ENCODE results near the gene SCUBE1. TPM values are rescaled to one million over a fixed set of nuclear protein-coding genes. Genes with fewer than 3 reads are reported as not detected.

Gene SCUBE1
- total RNA-seq, 1 experiment from 2014 or later: 3.9 TPM

DNA sequence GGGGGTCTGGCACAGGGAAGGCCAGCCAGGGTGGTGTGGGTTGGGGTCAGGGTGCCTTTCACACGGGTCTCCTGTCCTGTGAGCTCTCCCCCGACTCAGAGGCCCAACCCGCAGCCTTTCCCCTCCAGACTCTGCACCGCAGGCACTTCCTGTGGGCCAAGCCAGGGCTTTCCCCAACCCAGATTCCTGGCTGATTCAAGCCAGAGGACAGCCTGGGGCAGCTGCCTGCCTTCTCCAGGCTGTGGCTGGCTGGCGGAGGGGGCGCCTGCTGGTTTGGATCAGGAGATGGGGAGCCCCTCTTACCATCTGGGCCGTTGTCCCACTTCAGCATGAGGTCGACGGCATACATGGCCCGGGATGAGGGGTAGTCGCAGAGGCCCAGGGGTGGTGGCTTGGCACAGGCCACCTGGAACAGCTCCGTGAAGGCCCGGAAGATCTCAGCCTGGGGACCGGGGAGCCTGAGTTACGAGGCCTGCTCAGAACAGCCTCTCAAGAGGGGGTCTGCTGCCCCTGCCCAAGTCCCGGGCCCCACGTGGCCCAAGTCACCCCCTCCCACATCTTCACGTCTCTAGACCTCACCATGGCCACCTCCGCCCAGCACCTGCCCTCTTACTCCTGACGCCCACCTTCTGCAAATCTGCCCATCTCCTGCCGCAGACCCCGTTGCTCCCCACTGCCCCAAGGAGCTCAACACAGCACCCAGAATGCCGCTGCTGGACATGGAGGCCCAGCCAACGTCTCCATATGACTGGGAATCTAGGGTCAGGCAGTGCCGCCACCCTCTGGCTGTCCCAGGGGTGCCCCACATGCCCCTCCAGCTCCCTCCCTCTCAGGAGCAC, 174.5 kb downstream of the SCUBE1 start (continued):
- TF ChIP-seq ZBTB33 (IDR thresholded peaks at IDR 0.05; ENCODE audit: extremely low read depth, insufficient replicate concordance, low read length) (no peak), POLR2A (IDR thresholded peaks at IDR 0.05; ENCODE audit: borderline replicate concordance, extremely low read depth, insufficient read depth, insufficient read length) (no peak), CBX3 (IDR thresholded peaks at IDR 0.05; ENCODE audit: low read depth) (no peak), CTCF (IDR thresholded peaks at IDR 0.05 in 2 of 3, conservative IDR thresholded peaks at IDR 0.05 in 1 of 3; ENCODE audit: borderline replicate concordance in 1 of 3, insufficient read depth in 1 of 3, low read depth in 2 of 3, low read length in 2 of 3) (no peak)
- TF ChIP-seq, protein P1, sequence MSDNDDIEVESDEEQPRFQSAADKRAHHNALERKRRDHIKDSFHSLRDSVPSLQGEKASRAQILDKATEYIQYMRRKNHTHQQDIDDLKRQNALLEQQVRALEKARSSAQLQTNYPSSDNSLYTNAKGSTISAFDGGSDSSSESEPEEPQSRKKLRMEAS (IDR thresholded peaks at IDR 0.05): no peak

DNA sequence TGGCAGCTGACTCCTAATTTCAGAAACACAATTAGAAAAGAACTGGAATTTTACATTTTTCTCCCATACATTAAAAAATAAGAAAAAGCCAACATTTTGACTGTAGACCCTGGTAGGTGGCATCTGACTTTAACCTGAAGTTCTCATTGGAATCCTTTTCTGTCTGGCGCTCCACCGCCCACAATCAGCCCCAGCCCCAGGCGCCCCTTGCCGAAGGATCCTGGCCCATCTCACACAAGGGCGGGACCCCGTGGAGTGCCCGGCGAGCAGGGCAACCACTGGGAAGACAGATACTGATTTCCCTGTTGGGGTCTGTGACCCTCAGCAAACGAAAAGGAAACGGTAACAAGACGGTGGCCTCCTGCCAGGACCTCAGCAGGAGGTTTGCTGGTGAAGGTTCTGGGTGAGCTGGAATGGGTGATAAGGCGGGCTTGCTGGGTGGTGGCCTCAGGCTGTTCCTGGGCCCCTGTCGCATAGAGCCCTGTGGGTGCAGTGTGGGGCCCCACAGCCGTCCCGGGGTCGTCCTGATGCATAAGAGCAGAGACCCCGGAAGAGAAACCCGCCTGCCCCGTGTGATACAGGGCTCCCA, 176.1 kb downstream of the SCUBE1 start:
- ChIA-PET POLR2A (no interaction called here), RAD21 (ENCODE audit: low non-redundant PET in 1 of 2, low total read pairs in 2 of 2, uncharacterized antibody in 2 of 2, unreplicated experiment in 2 of 2) (no interaction called here), CTCF (no interaction called here)
- H3K9me3 ChIP-seq (ENCODE audit: control insufficient read depth in 1 of 2, insufficient read depth in 1 of 2, low read depth in 1 of 2, low read length in 2 of 2): no peaks in the 10 kb centered on the region
- no peak overlapping the region for H3K4me2 ChIP-seq (ENCODE audit: low read length)
- H3K9ac ChIP-seq (ENCODE audit: low read length): no peak overlapping the region
- H3K4me3 ChIP-seq (replicated peaks in 1 of 2; ENCODE audit: low read depth in 1 of 2, low read length in 2 of 2): no peak overlapping the region
- H3K79me2 ChIP-seq (ENCODE audit: insufficient read depth, low read length): no peaks in the 10 kb centered on the region
- H3K36me3 ChIP-seq (ENCODE audit: control insufficient read depth in 1 of 2, insufficient read depth in 2 of 2, low read length in 2 of 2): peaks cover 6 to 14% of the 10 kb centered on the region in 2 experiments; a peak in 3 of 4 replicates
- H3K27ac ChIP-seq (ENCODE audit: low read depth, low read length): no peak overlapping the region
- ATAC-seq (no peak), DNase-seq (ENCODE audit: low read depth, low spot score) (no peak)
- intact Hi-C loops (cut with micrococcal nuclease): no loop called here
- no peaks in the 10 kb centered on the region for H4K20me1 ChIP-seq (ENCODE audit: insufficient read depth)
- no peaks in the 10 kb centered on the region for H3K27me3 ChIP-seq (ENCODE audit: insufficient read depth, low read length)
- H3K4me1 ChIP-seq (ENCODE audit: control insufficient read depth in 1 of 2, insufficient read depth in 2 of 2, low read length in 2 of 2): no peaks in the 10 kb centered on the region
- no TSS peak for BruUV-seq (replicated peaks)
- H2AFZ ChIP-seq (ENCODE audit: low read depth, low read length, poor library complexity, severe bottlenecking): no peak overlapping the region
- H3K9me2 ChIP-seq (ENCODE audit: insufficient read depth): no peaks in the 10 kb centered on the region
- TF ChIP-seq EZH2phosphoT487 (IDR thresholded peaks at IDR 0.05; ENCODE audit: borderline replicate concordance): no peak
- TF ChIP-seq RAD21 (IDR thresholded peaks at IDR 0.05; ENCODE audit: low read depth): no peak
- TF ChIP-seq SRF (IDR thresholded peaks at IDR 0.05; ENCODE audit: low read depth): no peak
- TF ChIP-seq SIN3A (IDR thresholded peaks at IDR 0.05; ENCODE audit: low read depth): no peak
- TF ChIP-seq, protein P2, sequence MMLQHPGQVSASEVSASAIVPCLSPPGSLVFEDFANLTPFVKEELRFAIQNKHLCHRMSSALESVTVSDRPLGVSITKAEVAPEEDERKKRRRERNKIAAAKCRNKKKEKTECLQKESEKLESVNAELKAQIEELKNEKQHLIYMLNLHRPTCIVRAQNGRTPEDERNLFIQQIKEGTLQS (IDR thresholded peaks at IDR 0.05): no peak
- no peak for TF ChIP-seq POLR2AphosphoS5 (IDR thresholded peaks at IDR 0.05; ENCODE audit: low read depth, low read length)
- no peak for TF ChIP-seq EGR1 (IDR thresholded peaks at IDR 0.05; ENCODE audit: low read depth)
- TF ChIP-seq JUND (IDR thresholded peaks at IDR 0.05): no peak
- no peak for TF ChIP-seq CTCF (IDR thresholded peaks at IDR 0.05 in 2 of 3, conservative IDR thresholded peaks at IDR 0.05 in 1 of 3; ENCODE audit: borderline replicate concordance in 1 of 3, insufficient read depth in 1 of 3, low read depth in 2 of 3, low read length in 2 of 3)
- TF ChIP-seq, protein P1 (IDR thresholded peaks at IDR 0.05): no peak

Data from HCT116 (cell line).